ENCODE results near the gene SCGB1A1. TPM values are rescaled to one million over a fixed set of nuclear protein-coding genes. Genes with fewer than 3 reads are reported as not detected.
"Not testable (repeated sequence)": the region's sequence is repeated elsewhere in the genome, so short reads cannot be mapped to it uniquely, and the experiment has no call there.

The SCGB1A1 gene
- total RNA-seq, 1 donor from 2014 or later, result 3.1 TPM

GRCh38 chr11:62378459-62379063, 40.3 kb upstream of the SCGB1A1 start:
- H3K27me3 Mint-ChIP-seq; H3K27ac Mint-ChIP-seq; H3K36me3 Mint-ChIP-seq (ENCODE audit: insufficient read depth); H3K4me3 Mint-ChIP-seq (ENCODE audit: low read depth); H3K9me3 Mint-ChIP-seq (ENCODE audit: low read depth); DNase-seq (ENCODE audit: low spot score, unreplicated experiment): not testable (repeated sequence)
- H3K4me1 Mint-ChIP-seq (ENCODE audit: low read depth), result peaks cover 30% of the 10 kb centered on the region
- TF ChIP-seq CTCF (IDR thresholded peaks at IDR 0.05; ENCODE audit: unreplicated experiment), result peak; percentile 61

- not testable (repeated sequence) for H3K27me3 Mint-ChIP-seq; H3K27ac Mint-ChIP-seq; H3K9me3 Mint-ChIP-seq (ENCODE audit: low read depth); H3K36me3 Mint-ChIP-seq (ENCODE audit: insufficient read depth); DNase-seq (ENCODE audit: low spot score, unreplicated experiment); H3K4me3 Mint-ChIP-seq (ENCODE audit: low read depth)
- H3K4me1 Mint-ChIP-seq (ENCODE audit: low read depth), result peaks cover 28% of the 10 kb centered on the region
These were observed 39.2 kb upstream of the SCGB1A1 start for GRCh38 chr11:62379586-62379985.

DNA sequence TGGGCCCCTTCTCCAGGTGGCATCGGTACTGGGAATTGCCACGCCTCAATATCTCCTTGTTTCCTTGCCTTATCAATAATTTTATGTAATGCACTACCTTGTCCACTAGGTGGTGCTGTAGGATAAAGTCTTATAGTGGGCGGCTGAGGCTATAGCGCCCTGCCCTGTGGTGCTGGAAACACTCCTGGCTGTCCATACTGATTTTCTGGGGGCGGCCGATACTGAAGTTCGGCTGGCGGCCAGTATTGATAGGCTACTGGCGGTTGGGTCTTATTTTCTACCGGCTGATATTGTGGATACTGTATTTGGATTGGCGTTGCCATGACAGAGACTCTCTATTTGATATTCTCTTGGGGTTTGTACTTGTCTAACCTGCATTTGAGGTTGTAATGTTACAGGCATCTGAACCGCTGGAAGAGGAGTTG, 38.0 kb upstream of the SCGB1A1 start:
- H3K27ac Mint-ChIP-seq, result peak overlapping the region; percentile 83
- not testable (repeated sequence) for H3K36me3 Mint-ChIP-seq (ENCODE audit: insufficient read depth); H3K27me3 Mint-ChIP-seq; H3K9me3 Mint-ChIP-seq (ENCODE audit: low read depth)
- peak; percentile 84 for TF ChIP-seq CTCF (IDR thresholded peaks at IDR 0.05; ENCODE audit: unreplicated experiment)
- H3K4me3 Mint-ChIP-seq (ENCODE audit: low read depth), result peak overlapping the region; percentile 56
- H3K4me1 Mint-ChIP-seq (ENCODE audit: low read depth), result peaks cover 28% of the 10 kb centered on the region
- DNase-seq (ENCODE audit: low spot score, unreplicated experiment), result peak; percentile 33

DNA sequence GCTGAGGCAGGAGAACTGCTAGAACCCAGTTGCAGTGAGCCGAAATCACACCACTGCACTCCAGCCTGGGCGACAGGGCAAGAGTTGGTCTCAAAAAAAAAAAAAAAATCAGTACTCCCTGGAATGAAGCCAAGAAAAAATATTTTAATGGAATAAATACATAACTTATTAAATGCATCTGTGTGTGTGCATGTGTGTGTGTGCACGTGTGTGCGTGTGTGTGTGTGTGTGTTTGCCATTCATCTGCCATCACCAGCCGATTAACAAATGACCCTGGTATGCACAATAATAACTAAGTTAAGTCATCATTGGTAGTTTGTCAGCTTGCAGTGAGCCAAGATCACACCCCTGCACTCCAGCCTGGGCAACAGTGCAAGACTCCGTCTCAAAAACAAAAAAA, 35.0 kb upstream of the SCGB1A1 start:
- Mint-ChIP-seq H3K27me3 (no peaks in the 10 kb centered on the region), H3K4me1 (ENCODE audit: low read depth) (peaks cover 29% of the 10 kb centered on the region), H3K4me3 (ENCODE audit: low read depth) (no peak overlapping the region), H3K36me3 (ENCODE audit: insufficient read depth) (no peaks in the 10 kb centered on the region), H3K27ac (peak overlapping the region; percentile 79), H3K9me3 (ENCODE audit: low read depth) (no peaks in the 10 kb centered on the region)
- no peak for TF ChIP-seq CTCF (IDR thresholded peaks at IDR 0.05; ENCODE audit: unreplicated experiment)
- DNase-seq (ENCODE audit: low spot score, unreplicated experiment), result no peak

DNA sequence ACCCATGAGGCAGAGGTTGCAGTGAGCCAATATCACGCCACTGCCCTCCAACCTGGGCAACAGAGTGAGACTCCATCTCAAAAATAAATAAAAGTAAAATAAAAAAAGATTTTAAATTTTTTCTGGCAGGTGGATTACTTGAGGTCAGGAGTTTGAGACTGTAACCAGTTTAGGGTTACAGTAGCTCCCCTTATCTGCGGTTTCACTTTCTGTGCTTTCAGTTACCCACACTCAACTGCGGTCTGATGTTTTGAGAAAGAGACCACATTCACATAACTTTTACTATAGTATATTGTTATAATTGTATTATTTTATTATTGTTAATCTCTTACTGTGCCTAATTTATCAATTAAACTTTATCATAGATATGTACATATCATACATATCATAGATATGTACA, 32.8 kb upstream of the SCGB1A1 start:
- H3K4me1 Mint-ChIP-seq (ENCODE audit: low read depth), result peaks cover 24% of the 10 kb centered on the region
- not testable (repeated sequence) for H3K36me3 Mint-ChIP-seq (ENCODE audit: insufficient read depth); H3K4me3 Mint-ChIP-seq (ENCODE audit: low read depth); DNase-seq (ENCODE audit: low spot score, unreplicated experiment); H3K9me3 Mint-ChIP-seq (ENCODE audit: low read depth); H3K27ac Mint-ChIP-seq; H3K27me3 Mint-ChIP-seq

DNA sequence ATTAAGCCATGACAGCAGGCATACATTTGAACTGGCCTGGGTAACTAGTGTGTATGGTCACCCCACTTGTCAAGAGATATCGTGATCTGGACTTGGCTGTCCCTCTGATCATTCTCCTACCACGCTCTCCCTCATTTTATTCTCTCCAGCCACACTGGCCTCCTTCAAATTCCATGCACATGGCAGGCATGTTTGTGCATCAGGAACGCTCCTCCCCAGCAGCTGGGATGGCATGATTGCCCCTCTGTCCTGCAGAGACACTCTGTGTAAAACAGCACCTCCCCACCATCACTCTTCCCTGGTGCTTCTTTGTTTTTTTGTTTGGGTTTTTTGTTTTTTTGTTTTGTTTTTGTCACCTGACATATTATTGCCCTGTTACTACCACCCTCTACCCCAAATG, 31.5 kb upstream of the SCGB1A1 start:
- no peaks in the 10 kb centered on the region for H3K9me3 Mint-ChIP-seq (ENCODE audit: low read depth)
- no peak for DNase-seq (ENCODE audit: low spot score, unreplicated experiment)
- TF ChIP-seq CTCF (IDR thresholded peaks at IDR 0.05; ENCODE audit: unreplicated experiment), result no peak
- no peaks in the 10 kb centered on the region for H3K27me3 Mint-ChIP-seq
- H3K4me1 Mint-ChIP-seq (ENCODE audit: low read depth), result peaks cover 13% of the 10 kb centered on the region
- no peak overlapping the region for H3K27ac Mint-ChIP-seq
- H3K36me3 Mint-ChIP-seq (ENCODE audit: insufficient read depth), result no peaks in the 10 kb centered on the region
- H3K4me3 Mint-ChIP-seq (ENCODE audit: low read depth), result no peak overlapping the region
